Mesenchymal stem cell (in vitro differentiated cells and primary cell): ENCODE results near the gene MAPKAPK2.

Source experiments
- DNase-seq: peaks from one replicate; pipeline ENCODE4 v3.0.0-alpha.2; 2013
- H2AFZ ChIP-seq: one replicate; pipeline ENCODE4 v1.6.1; 2013; ENCODE audit warnings: low read depth, mild to moderate bottlenecking, control low read depth, inconsistent platforms, low read length, moderate library complexity
- H2AK5ac ChIP-seq: 2 replicates; pipeline ENCODE4 v1.6.1; 2013; ENCODE audit warnings: low read length, moderate library complexity, mild to moderate bottlenecking, inconsistent platforms; ENCODE audit not compliant: severe bottlenecking
- H2BK120ac ChIP-seq: one replicate; pipeline ENCODE4 v1.6.1; 2013; ENCODE audit warnings: low read depth, mild to moderate bottlenecking, inconsistent platforms, low read length, moderate library complexity
- H2BK12ac ChIP-seq, 2 experiments: one replicate each; pipeline ENCODE4 v1.6.1; 2013; ENCODE audit warnings: inconsistent platforms in 2 of 2, low read length in 2 of 2, mild to moderate bottlenecking in 2 of 2, moderate library complexity in 2 of 2, control low read depth in 1 of 2
- H2BK15ac ChIP-seq: one replicate; pipeline ENCODE4 v1.6.1; 2013; ENCODE audit warnings: mild to moderate bottlenecking, low read depth, inconsistent platforms; ENCODE audit not compliant: poor library complexity, severe bottlenecking
- H2BK5ac ChIP-seq: 2 replicates; pipeline ENCODE4 v1.6.1; 2013; ENCODE audit warnings: low read depth, mild to moderate bottlenecking, low read length, control low read depth, inconsistent platforms; ENCODE audit not compliant: poor library complexity, severe bottlenecking
- H3K14ac ChIP-seq, 2 experiments: one replicate each; pipeline ENCODE4 v1.6.1; 2013; ENCODE audit warnings: inconsistent platforms in 2 of 2, low read length in 2 of 2, control low read depth in 1 of 2, mild to moderate bottlenecking in 1 of 2, moderate library complexity in 1 of 2
- H3K18ac ChIP-seq, 2 experiments: one replicate each; pipeline ENCODE4 v1.6.1; 2013; ENCODE audit warnings: inconsistent platforms in 2 of 2, low read length in 2 of 2, control low read depth in 1 of 2, low read depth in 1 of 2, mild to moderate bottlenecking in 1 of 2
- H3K23ac ChIP-seq, 2 experiments: one replicate each; pipeline ENCODE4 v1.6.1; 2013; ENCODE audit warnings: inconsistent platforms in 2 of 2, low read length in 2 of 2, mild to moderate bottlenecking in 2 of 2, moderate library complexity in 2 of 2, control low read depth in 1 of 2
- H3K27ac ChIP-seq: 2 replicates; pipeline ENCODE4 v1.5.1; 2013; ENCODE audit warnings: mild to moderate bottlenecking, moderate library complexity, low read length, control low read depth, inconsistent platforms; ENCODE audit not compliant: poor library complexity, severe bottlenecking
- H3K27me3 ChIP-seq, 2 experiments: 2 replicates each; pipeline versions ENCODE4 v1.6.1 to v1.7.0; 2013; ENCODE audit warnings: low read length in 2 of 2, mild to moderate bottlenecking in 2 of 2, moderate library complexity in 2 of 2, control low read depth in 1 of 2, inconsistent platforms in 1 of 2; ENCODE audit not compliant: control insufficient read depth in 1 of 2, insufficient read depth in 1 of 2
- H3K36me3 ChIP-seq, 2 experiments: 2 replicates each; pipeline versions ENCODE4 v1.6.1 to v1.7.0; 2013; ENCODE audit warnings: low read length in 2 of 2, control low read depth in 1 of 2, inconsistent platforms in 1 of 2, low read depth in 1 of 2, mild to moderate bottlenecking in 1 of 2; ENCODE audit not compliant: insufficient read depth in 2 of 2, control insufficient read depth in 1 of 2
- H3K4ac ChIP-seq, 2 experiments: one replicate each; pipeline ENCODE4 v1.6.1; 2013; ENCODE audit warnings: inconsistent platforms in 2 of 2, low read length in 2 of 2, mild to moderate bottlenecking in 2 of 2, moderate library complexity in 2 of 2, control low read depth in 1 of 2, low read depth in 1 of 2
- H3K4me1 ChIP-seq: 2 replicates; pipeline ENCODE4 v1.6.1; 2013; ENCODE audit warnings: low read depth, low read length, control low read depth; ENCODE audit not compliant: control insufficient read depth, insufficient read depth
- H3K4me2 ChIP-seq: 2 replicates; pipeline ENCODE4 v1.6.1; 2013; ENCODE audit warnings: low read length, mild to moderate bottlenecking, inconsistent platforms; ENCODE audit not compliant: poor library complexity, severe bottlenecking
- H3K4me3 ChIP-seq, 2 experiments: 2 replicates each; pipeline versions ENCODE4 v1.5.1 to v1.7.0; 2013; ENCODE audit warnings: low read length in 2 of 2, mild to moderate bottlenecking in 2 of 2, control low read depth in 1 of 2, low read depth in 1 of 2; ENCODE audit not compliant: insufficient read depth in 1 of 2
- H3K79me1 ChIP-seq: replicated peaks from 2 replicates; pipeline ENCODE4 v1.6.1; 2013; ENCODE audit warnings: mild to moderate bottlenecking, control low read depth, low read length, inconsistent platforms; ENCODE audit not compliant: poor library complexity, severe bottlenecking
- H3K9ac ChIP-seq: 2 replicates; pipeline ENCODE4 v1.7.0; 2013; ENCODE audit warnings: mild to moderate bottlenecking, low read length, moderate library complexity
- H3K9me3 ChIP-seq: 2 replicates; pipeline ENCODE4 v1.7.0; 2013; ENCODE audit warnings: mild to moderate bottlenecking, low read length; ENCODE audit not compliant: control insufficient read depth
- H4K8ac ChIP-seq: one replicate; pipeline ENCODE4 v1.6.1; 2013; ENCODE audit warnings: inconsistent platforms, mild to moderate bottlenecking, low read length, moderate library complexity
- H4K91ac ChIP-seq: one replicate; pipeline ENCODE4 v1.6.1; 2013; ENCODE audit warnings: mild to moderate bottlenecking, low read length, inconsistent platforms
- WGBS: methylation state at CpG from one replicate; pipeline ENCODE4 v1.1.7; 2013; ENCODE audit warnings: mixed read lengths; 5-methylcytosine and 5-hydroxymethylcytosine counted together

MAPKAPK2 gene

DNA sequence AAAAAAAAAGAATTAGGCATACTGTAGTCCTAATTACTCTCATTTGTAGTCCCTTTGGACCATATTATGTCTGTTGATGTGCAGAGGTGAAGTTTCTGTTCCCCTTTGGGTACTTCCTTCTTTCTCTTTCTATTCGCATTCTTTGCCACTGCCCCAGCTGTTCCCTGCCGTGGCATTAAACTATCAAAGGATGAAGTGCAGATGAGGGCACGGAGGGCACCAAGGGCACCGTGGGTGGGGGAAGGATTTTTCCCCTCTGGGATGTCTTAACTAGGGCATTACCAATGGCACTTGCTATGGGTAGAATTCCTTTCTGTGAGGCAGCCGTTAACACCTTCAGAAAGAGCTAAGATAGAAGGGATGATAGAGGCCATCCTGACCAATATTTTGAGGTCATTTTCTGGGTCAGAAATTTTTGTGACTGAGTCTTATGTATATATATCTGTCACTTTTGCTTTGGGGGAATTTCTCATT is 4.9 kb upstream of the MAPKAPK2 start:
- H3K27ac ChIP-seq: no peak overlapping the region
- H3K36me3 ChIP-seq: no peaks in the 10 kb centered on the region
- H3K79me1 ChIP-seq: peaks cover 2% of the 10 kb centered on the region
- no peak overlapping the region for H2BK15ac ChIP-seq
- no peak overlapping the region for H3K23ac ChIP-seq
- no peaks in the 10 kb centered on the region for H3K9me3 ChIP-seq
- no peak overlapping the region for H2BK12ac ChIP-seq
- no peak overlapping the region for H3K4me2 ChIP-seq
- H3K4ac ChIP-seq: no peak overlapping the region
- no peak overlapping the region for H3K18ac ChIP-seq
- H2BK120ac ChIP-seq: no peak overlapping the region
- no peak overlapping the region for H2AK5ac ChIP-seq
- H4K91ac ChIP-seq: no peak overlapping the region
- peaks cover 0 to 10% of the 10 kb centered on the region in 2 experiments for H3K27me3 ChIP-seq
- peaks cover 9% of the 10 kb centered on the region for H3K4me1 ChIP-seq
- no peak overlapping the region for H3K14ac ChIP-seq
- WGBS: 77% methylated on average over 5 of the region's 5 CpGs
- H4K8ac ChIP-seq: no peak overlapping the region
- H2AFZ ChIP-seq: no peak overlapping the region
- no peak for DNase-seq
- H3K9ac ChIP-seq: no peak overlapping the region
- no peak overlapping the region for H3K4me3 ChIP-seq
- no peak overlapping the region for H2BK5ac ChIP-seq

DNA sequence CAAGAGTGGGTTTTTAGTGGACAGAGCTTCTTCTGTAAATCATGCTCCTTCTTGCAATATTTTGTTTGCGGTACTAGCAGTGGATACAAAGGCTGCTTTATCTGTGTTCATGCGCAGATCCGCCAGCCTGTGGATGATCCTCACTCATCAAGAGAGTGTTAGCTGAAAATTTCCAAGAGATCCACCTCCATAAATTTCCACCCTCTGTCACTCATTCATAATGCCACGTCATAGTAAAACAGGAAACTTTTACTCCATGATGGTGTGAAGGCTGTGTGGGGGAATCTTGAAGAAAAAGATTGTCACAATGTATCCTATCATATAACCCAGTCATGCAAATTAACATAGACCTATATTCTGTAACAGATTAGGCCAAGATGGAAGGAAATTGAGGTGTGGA is 4.4 kb upstream of the MAPKAPK2 start:
- Histone ChIP-seq H4K8ac (no peak overlapping the region), H2BK12ac (no peak overlapping the region), H3K79me1 (peaks cover 2% of the 10 kb centered on the region), H2BK5ac (no peak overlapping the region), H3K9me3 (no peaks in the 10 kb centered on the region), H3K9ac (no peak overlapping the region), H3K27ac (no peak overlapping the region), H3K23ac (no peak overlapping the region), H3K4me1 (peaks cover 4% of the 10 kb centered on the region), H4K91ac (no peak overlapping the region), H3K18ac (no peak overlapping the region), H3K4me2 (no peak overlapping the region), H2BK120ac (no peak overlapping the region), H3K27me3 (peaks cover 0 to 10% of the 10 kb centered on the region in 2 experiments), H2AK5ac (no peak overlapping the region), H2BK15ac (no peak overlapping the region), H3K14ac (no peak overlapping the region), H2AFZ (no peak overlapping the region), H3K36me3 (no peaks in the 10 kb centered on the region), H3K4ac (no peak overlapping the region), H3K4me3 (no peak overlapping the region)
- WGBS: 100% methylated on average over 3 of the region's 4 CpGs
- DNase-seq: no peak

DNA sequence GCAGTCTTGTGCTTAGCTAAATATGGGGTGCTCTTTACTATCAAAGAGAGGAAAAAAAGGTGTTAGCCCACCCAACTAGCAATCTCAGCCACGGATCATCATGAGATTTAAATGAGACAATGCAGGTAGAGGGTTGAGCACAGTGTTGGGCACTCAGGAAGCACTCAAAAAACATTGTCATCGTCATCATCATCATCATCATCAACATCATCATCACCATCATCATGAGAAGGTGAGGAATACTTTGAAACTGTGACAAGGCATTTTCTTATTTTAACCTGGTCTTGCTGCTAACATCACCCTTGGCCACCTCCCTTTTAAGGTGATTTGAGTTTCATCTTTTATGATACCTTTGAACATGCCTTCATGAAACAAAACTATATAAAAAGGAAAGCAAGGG is 3.3 kb upstream of the MAPKAPK2 start:
- H3K4me2 ChIP-seq: no peak overlapping the region
- no peak overlapping the region for H2BK5ac ChIP-seq
- H3K14ac ChIP-seq: no peak overlapping the region
- H2BK12ac ChIP-seq: no peak overlapping the region
- H3K9me3 ChIP-seq: no peaks in the 10 kb centered on the region
- H3K9ac ChIP-seq: no peak overlapping the region
- peaks cover 0 to 10% of the 10 kb centered on the region in 2 experiments for H3K27me3 ChIP-seq
- H2AK5ac ChIP-seq: no peak overlapping the region
- no peak overlapping the region for H2BK120ac ChIP-seq
- no peak overlapping the region for H3K4ac ChIP-seq
- WGBS: 55% methylated on average over 2 of the region's 2 CpGs
- H3K4me3 ChIP-seq: no peak overlapping the region
- H3K23ac ChIP-seq: no peak overlapping the region
- peaks cover 2% of the 10 kb centered on the region for H3K79me1 ChIP-seq
- H2BK15ac ChIP-seq: no peak overlapping the region
- no peak overlapping the region for H3K27ac ChIP-seq
- no peak overlapping the region for H3K18ac ChIP-seq
- no peak for DNase-seq
- peaks cover 3% of the 10 kb centered on the region for H3K4me1 ChIP-seq
- no peaks in the 10 kb centered on the region for H3K36me3 ChIP-seq
- H2AFZ ChIP-seq: no peak overlapping the region
- no peak overlapping the region for H4K91ac ChIP-seq
- H4K8ac ChIP-seq: no peak overlapping the region

DNA sequence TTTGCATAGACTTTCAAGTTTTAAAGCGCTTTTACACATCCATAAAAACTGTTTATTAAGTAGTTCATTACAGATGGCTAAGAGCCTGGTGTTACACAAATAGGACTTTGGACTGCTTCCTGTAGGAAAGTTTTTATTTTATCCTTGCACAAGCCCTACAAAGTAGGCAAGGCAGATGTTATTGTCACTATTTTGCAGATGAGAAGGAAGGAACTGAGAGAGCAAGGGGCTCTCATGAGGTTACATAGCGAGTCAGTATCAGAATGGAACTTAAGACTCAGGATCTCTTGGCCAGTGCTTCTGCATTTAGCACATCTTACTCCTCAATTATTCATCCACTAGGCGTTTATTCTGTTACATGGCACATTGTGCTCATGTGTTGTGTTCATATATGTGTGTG is 2.6 kb upstream of the MAPKAPK2 start:
- Histone ChIP-seq H3K27me3 (peaks cover 0 to 10% of the 10 kb centered on the region in 2 experiments), H3K4me2 (no peak overlapping the region), H2AFZ (no peak overlapping the region), H3K9me3 (no peaks in the 10 kb centered on the region), H3K27ac (no peak overlapping the region), H2BK120ac (no peak overlapping the region), H3K4ac (no peak overlapping the region), H3K4me3 (no peak overlapping the region), H3K36me3 (no peaks in the 10 kb centered on the region), H2BK15ac (no peak overlapping the region), H2BK5ac (no peak overlapping the region), H2AK5ac (no peak overlapping the region), H3K14ac (no peak overlapping the region), H3K9ac (no peak overlapping the region), H3K4me1 (peaks cover 4% of the 10 kb centered on the region), H3K79me1 (peaks cover 2% of the 10 kb centered on the region), H3K23ac (no peak overlapping the region), H4K8ac (no peak overlapping the region), H3K18ac (no peak overlapping the region), H2BK12ac (no peak overlapping the region), H4K91ac (no peak overlapping the region)
- DNase-seq: no peak
- no CpG with 5 or more reads among the region's 3 CpGs for WGBS
